ENCODE measurements around the gene BIVM. TPM values are rescaled to one million over a fixed set of nuclear protein-coding genes. Genes with fewer than 3 reads are reported as not detected.
A peak's percentile ranks its signal among the peaks of the same experiment; 100 is the strongest.

The BIVM gene
- total and polyA plus RNA-seq, 7 experiments from 2014 or later, result 2.6 to 31.2 (median 4.3) TPM

DNA sequence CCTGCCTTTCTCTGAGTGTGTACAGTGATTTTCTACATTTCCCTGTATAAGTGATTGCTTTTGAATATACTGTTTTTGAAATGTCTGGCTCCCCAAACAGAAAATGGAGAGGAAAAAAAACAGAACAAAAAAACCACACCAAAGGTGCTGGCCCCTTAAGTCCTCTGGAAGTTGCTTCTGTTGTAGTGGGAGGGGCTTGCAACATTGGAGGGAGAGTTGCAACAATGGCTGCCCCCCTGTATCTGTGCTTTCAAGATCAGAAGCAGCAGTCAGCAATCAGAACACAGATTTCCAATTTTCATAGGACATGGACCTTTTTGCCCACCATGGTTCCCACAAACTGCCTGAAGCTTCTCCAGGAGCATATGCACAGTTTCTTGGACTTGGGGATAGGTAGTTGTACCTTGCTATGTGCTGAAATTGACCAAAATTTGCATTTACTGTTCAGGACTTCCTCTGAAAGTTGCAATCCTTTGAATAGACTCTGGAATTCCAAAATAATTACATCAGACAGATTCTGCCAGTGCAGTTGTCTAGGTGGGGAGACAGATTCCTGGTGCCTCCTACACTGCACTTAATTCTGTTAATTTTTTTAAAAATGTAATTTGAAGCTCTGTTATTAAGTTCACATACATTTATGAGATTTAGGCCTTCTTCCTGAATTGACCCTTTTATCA lies 13.8 kb downstream of the BIVM start:
- H3K27me3 ChIP-seq (ENCODE audit: control insufficient read depth in 2 of 2, insufficient read depth in 2 of 2, low read length in 2 of 2), result no peaks in the 10 kb centered on the region
- ATAC-seq (no peak), DNase-seq (no peak)
- no peak overlapping the region for H3K27ac ChIP-seq (ENCODE audit: low read depth, low read length)
- peaks cover 3 to 31% (median 10%) of the 10 kb centered on the region in 7 donors for H3K4me1 Mint-ChIP-seq
- no peak overlapping the region for H3K4me3 Mint-ChIP-seq
- no peaks in the 10 kb centered on the region for H3K4me1 ChIP-seq (ENCODE audit: control insufficient read depth in 2 of 2, insufficient read depth in 2 of 2, low read length in 2 of 2)
- H3K9me3 ChIP-seq (ENCODE audit: control insufficient read depth in 2 of 3, low read length in 3 of 3), result no peaks in the 10 kb centered on the region
- intact Hi-C loops (cut with micrococcal nuclease), result no loop called here
- H3K27me3 Mint-ChIP-seq, result no peaks in the 10 kb centered on the region
- no peak overlapping the region for H3K27ac Mint-ChIP-seq
- peaks cover 0 to 14% (median 6%) of the 10 kb centered on the region in 11 donors for H3K9me3 Mint-ChIP-seq
- no peaks in the 10 kb centered on the region for H3K36me3 ChIP-seq (ENCODE audit: control insufficient read depth in 2 of 3, insufficient read depth in 3 of 3, low read length in 3 of 3)
- ChIA-PET CTCF (no interaction called here), POLR2A (interaction anchor here (0.5 kb wide), 1 partner anchor 19 kb away, joined by 3 read pairs; no protein-coding TSS in a partner anchor)
- H3K36me3 Mint-ChIP-seq, result peaks cover 6 to 30% (median 26%) of the 10 kb centered on the region in 5 donors
- no peak overlapping the region for H3K4me3 ChIP-seq (ENCODE audit: low read length)

DNA sequence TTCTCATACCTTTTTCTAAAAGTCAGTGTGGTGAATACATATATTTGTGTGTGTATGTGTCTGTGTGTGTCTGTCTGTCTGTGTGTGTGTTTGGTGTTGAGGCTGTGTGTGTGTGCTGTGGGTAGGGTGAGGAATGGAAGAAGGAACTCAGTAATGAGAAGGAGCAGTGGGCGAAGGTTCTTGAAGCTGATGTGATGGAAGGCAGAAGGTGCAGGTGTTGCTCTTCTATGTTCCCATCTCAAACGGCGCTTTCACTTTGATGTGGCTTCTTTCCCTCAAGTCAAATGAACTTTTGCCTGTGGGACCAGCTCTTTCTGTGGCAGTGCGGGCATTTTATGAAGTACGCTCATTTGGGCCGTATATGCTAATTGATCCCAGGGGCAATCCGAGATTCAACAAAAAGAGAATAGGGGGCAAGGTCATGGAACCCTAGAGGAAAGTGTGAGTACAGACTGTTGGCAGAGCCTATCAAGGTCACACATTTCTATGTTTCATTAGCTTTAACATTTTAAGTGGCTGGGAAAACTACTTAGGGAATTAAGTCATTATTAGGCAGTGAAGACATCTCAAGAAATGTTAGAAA lies 15.2 kb downstream of the BIVM start:
- Mint-ChIP-seq H3K27me3 (no peaks in the 10 kb centered on the region), H3K4me1 (peaks cover 3 to 26% (median 10%) of the 10 kb centered on the region in 7 donors), H3K9me3 (peaks cover 0 to 14% (median 6%) of the 10 kb centered on the region in 11 donors), H3K36me3 (peaks cover 6 to 35% (median 26%) of the 10 kb centered on the region in 5 donors), H3K4me3 (peak overlapping the region in 3 of 10 donors; percentile 1 to 18 (median 1)), H3K27ac (peak overlapping the region in 2 of 9 donors; percentile 5 to 46)
- Histone ChIP-seq H3K9me3 (ENCODE audit: control insufficient read depth in 2 of 3, low read length in 3 of 3) (no peaks in the 10 kb centered on the region), H3K4me3 (ENCODE audit: low read length) (no peak overlapping the region), H3K36me3 (ENCODE audit: control insufficient read depth in 2 of 3, insufficient read depth in 3 of 3, low read length in 3 of 3) (no peaks in the 10 kb centered on the region), H3K4me1 (ENCODE audit: control insufficient read depth in 2 of 2, insufficient read depth in 2 of 2, low read length in 2 of 2) (no peaks in the 10 kb centered on the region), H3K27me3 (ENCODE audit: control insufficient read depth in 2 of 2, insufficient read depth in 2 of 2, low read length in 2 of 2) (no peaks in the 10 kb centered on the region), H3K27ac (ENCODE audit: low read depth, low read length) (no peak overlapping the region)
- ChIA-PET CTCF (no interaction called here), POLR2A (no interaction called here)
- no peak for DNase-seq
- ATAC-seq, result no peak
- intact Hi-C loops (cut with micrococcal nuclease), result no loop called here

GRCh38 chr13:102814793-102815192 lies 15.9 kb downstream of the BIVM start:
- H3K36me3 ChIP-seq (ENCODE audit: control insufficient read depth in 2 of 3, insufficient read depth in 3 of 3, low read length in 3 of 3), result no peaks in the 10 kb centered on the region
- peaks cover 6 to 38% (median 29%) of the 10 kb centered on the region in 5 donors for H3K36me3 Mint-ChIP-seq
- no peaks in the 10 kb centered on the region for H3K27me3 ChIP-seq (ENCODE audit: control insufficient read depth in 2 of 2, insufficient read depth in 2 of 2, low read length in 2 of 2)
- H3K4me1 ChIP-seq (ENCODE audit: control insufficient read depth in 2 of 2, insufficient read depth in 2 of 2, low read length in 2 of 2), result no peaks in the 10 kb centered on the region
- ChIA-PET POLR2A (interaction anchor here (0.9 kb wide), 1 partner anchor 30 kb away, joined by 4 read pairs; no protein-coding TSS in a partner anchor), CTCF (no interaction called here)
- DNase-seq (no peak), ATAC-seq (no peak)
- intact Hi-C loops (cut with micrococcal nuclease), result no loop called here
- H3K4me3 Mint-ChIP-seq, result no peak overlapping the region
- H3K27me3 Mint-ChIP-seq, result no peaks in the 10 kb centered on the region
- no peak overlapping the region for H3K27ac Mint-ChIP-seq
- peaks cover 3 to 26% (median 10%) of the 10 kb centered on the region in 7 donors for H3K4me1 Mint-ChIP-seq
- peaks cover 0 to 14% (median 6%) of the 10 kb centered on the region in 11 donors for H3K9me3 Mint-ChIP-seq
- H3K27ac ChIP-seq (ENCODE audit: low read depth, low read length), result no peak overlapping the region
- no peak overlapping the region for H3K4me3 ChIP-seq (ENCODE audit: low read length)
- H3K9me3 ChIP-seq (ENCODE audit: control insufficient read depth in 2 of 3, low read length in 3 of 3), result no peaks in the 10 kb centered on the region

GRCh38 chr13:102815788-102816187 lies 16.9 kb downstream of the BIVM start:
- H3K4me3 Mint-ChIP-seq, result no peak overlapping the region
- H3K36me3 Mint-ChIP-seq, result peaks cover 6 to 37% (median 26%) of the 10 kb centered on the region in 5 donors
- ChIA-PET CTCF (no interaction called here), POLR2A (interaction anchor here (0.5 to 0.9 kb wide), 2 partner anchors 26 to 39 kb away, joined by 3 to 6 read pairs; no protein-coding TSS in a partner anchor)
- no peak overlapping the region for H3K4me3 ChIP-seq (ENCODE audit: low read length)
- H3K4me1 ChIP-seq (ENCODE audit: control insufficient read depth in 2 of 2, insufficient read depth in 2 of 2, low read length in 2 of 2), result no peaks in the 10 kb centered on the region
- H3K4me1 Mint-ChIP-seq, result peaks cover 3 to 23% (median 10%) of the 10 kb centered on the region in 7 donors
- no peak overlapping the region for H3K27ac Mint-ChIP-seq
- intact Hi-C loops (cut with micrococcal nuclease), result no loop called here
- no peak for ATAC-seq
- no peaks in the 10 kb centered on the region for H3K27me3 Mint-ChIP-seq
- H3K27ac ChIP-seq (ENCODE audit: low read depth, low read length), result no peak overlapping the region
- H3K36me3 ChIP-seq (ENCODE audit: control insufficient read depth in 2 of 3, insufficient read depth in 3 of 3, low read length in 3 of 3), result no peaks in the 10 kb centered on the region
- no peaks in the 10 kb centered on the region for H3K27me3 ChIP-seq (ENCODE audit: control insufficient read depth in 2 of 2, insufficient read depth in 2 of 2, low read length in 2 of 2)
- peaks cover 0 to 14% (median 6%) of the 10 kb centered on the region in 11 donors for H3K9me3 Mint-ChIP-seq
- DNase-seq, result no peak
- H3K9me3 ChIP-seq (ENCODE audit: control insufficient read depth in 2 of 3, low read length in 3 of 3), result no peaks in the 10 kb centered on the region

GRCh38 chr13:102816708-102817107 lies 17.8 kb downstream of the BIVM start:
- ChIA-PET CTCF (no interaction called here), POLR2A (interaction anchor here (0.6 kb wide), 1 partner anchor 317 kb away, joined by 3 read pairs; no protein-coding TSS in a partner anchor)
- H3K36me3 ChIP-seq (ENCODE audit: control insufficient read depth in 2 of 3, insufficient read depth in 3 of 3, low read length in 3 of 3), result no peaks in the 10 kb centered on the region
- H3K9me3 Mint-ChIP-seq, result peaks cover 0 to 8% (median 5%) of the 10 kb centered on the region in 11 donors
- peaks cover 6 to 32% (median 24%) of the 10 kb centered on the region in 5 donors for H3K36me3 Mint-ChIP-seq
- intact Hi-C loops (cut with micrococcal nuclease), result no loop called here
- no peak for DNase-seq
- no peak overlapping the region for H3K27ac ChIP-seq (ENCODE audit: low read depth, low read length)
- H3K4me3 ChIP-seq (ENCODE audit: low read length), result no peak overlapping the region
- no peaks in the 10 kb centered on the region for H3K27me3 Mint-ChIP-seq
- H3K9me3 ChIP-seq (ENCODE audit: control insufficient read depth in 2 of 3, low read length in 3 of 3), result no peaks in the 10 kb centered on the region
- peaks cover 3 to 23% (median 10%) of the 10 kb centered on the region in 7 donors for H3K4me1 Mint-ChIP-seq
- H3K27ac Mint-ChIP-seq, result no peak overlapping the region
- no peak overlapping the region for H3K4me3 Mint-ChIP-seq
- H3K4me1 ChIP-seq (ENCODE audit: control insufficient read depth in 2 of 2, insufficient read depth in 2 of 2, low read length in 2 of 2), result no peaks in the 10 kb centered on the region
- ATAC-seq, result no peak
- no peaks in the 10 kb centered on the region for H3K27me3 ChIP-seq (ENCODE audit: control insufficient read depth in 2 of 2, insufficient read depth in 2 of 2, low read length in 2 of 2)

DNA sequence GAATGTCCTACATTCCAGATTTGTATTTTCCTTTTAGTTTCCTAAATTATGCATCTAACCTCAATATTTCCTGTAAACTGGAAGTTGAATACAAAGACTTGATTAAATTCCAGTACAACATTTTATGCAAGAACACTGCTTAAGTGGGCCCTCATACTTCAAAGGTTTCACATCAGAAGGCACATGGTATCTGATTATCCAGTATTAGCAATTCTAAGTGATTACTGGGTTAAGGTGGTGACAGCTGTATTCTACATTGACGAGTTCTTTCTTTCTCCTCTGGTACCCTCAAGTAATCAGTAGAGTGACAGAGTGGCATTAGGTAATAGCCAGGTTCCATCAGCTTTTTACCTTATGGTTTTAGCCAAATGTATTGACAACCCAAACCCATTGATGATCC lies 18.3 kb downstream of the BIVM start:
- Mint-ChIP-seq H3K36me3 (peaks cover under 1 to 32% (median 19%) of the 10 kb centered on the region in 5 donors), H3K27ac (no peak overlapping the region)
- ATAC-seq, result no peak

More for the DNA sequence above, 18.3 kb downstream of the BIVM start:
- Histone ChIP-seq H3K9me3 (ENCODE audit: control insufficient read depth in 2 of 3, low read length in 3 of 3) (no peaks in the 10 kb centered on the region), H3K4me3 (ENCODE audit: low read length) (no peak overlapping the region), H3K4me1 (ENCODE audit: control insufficient read depth in 2 of 2, insufficient read depth in 2 of 2, low read length in 2 of 2) (no peaks in the 10 kb centered on the region), H3K27me3 (ENCODE audit: control insufficient read depth in 2 of 2, insufficient read depth in 2 of 2, low read length in 2 of 2) (no peaks in the 10 kb centered on the region), H3K36me3 (ENCODE audit: control insufficient read depth in 2 of 3, insufficient read depth in 3 of 3, low read length in 3 of 3) (no peaks in the 10 kb centered on the region), H3K27ac (ENCODE audit: low read depth, low read length) (no peak overlapping the region)
- Mint-ChIP-seq H3K4me1 (peaks cover 3 to 18% (median 10%) of the 10 kb centered on the region in 7 donors), H3K27me3 (no peaks in the 10 kb centered on the region), H3K4me3 (no peak overlapping the region), H3K9me3 (peaks cover 0 to 3% (median under 1%) of the 10 kb centered on the region in 11 donors)
- DNase-seq, result no peak
- CTCF ChIA-PET, result no interaction called here
- POLR2A ChIA-PET, result interaction anchor here (0.6 kb wide), 1 partner anchor 318 kb away, joined by 3 read pairs; no protein-coding TSS in a partner anchor
- intact Hi-C loops (cut with micrococcal nuclease), result no loop called here

Data from naive thymus-derived CD4-positive, alpha-beta T cell (primary cell).